Measurements from ENCODE around the gene TTC22. TPM values are rescaled to one million over a fixed set of nuclear protein-coding genes. Genes with fewer than 3 reads are reported as not detected.

Gene TTC22
- total RNA-seq, 1 experiment from 2014 or later = 8.8 TPM

GRCh38 chr1:54757833-54758232 lies 43.3 kb downstream of the TTC22 start:
- Mint-ChIP-seq H3K4me3 (ENCODE audit: unreplicated experiment) (no peak overlapping the region), H3K4me1 (ENCODE audit: low read depth, unreplicated experiment) (no peaks in the 10 kb centered on the region), H3K9me3 (ENCODE audit: unreplicated experiment) (no peaks in the 10 kb centered on the region), H3K36me3 (ENCODE audit: insufficient read depth, unreplicated experiment) (no peaks in the 10 kb centered on the region), H3K27ac (ENCODE audit: unreplicated experiment) (no peak overlapping the region), H3K27me3 (ENCODE audit: insufficient read depth, unreplicated experiment) (no peaks in the 10 kb centered on the region)
- no peaks in the 10 kb centered on the region for H3K36me3 ChIP-seq (ENCODE audit: control insufficient read depth, insufficient read depth, low read length)
- DNase-seq = no peak
- H3K27me3 ChIP-seq (replicated peaks; ENCODE audit: control insufficient read depth, insufficient read depth, low read length) = no peaks in the 10 kb centered on the region
- H3K4me3 ChIP-seq (ENCODE audit: low read depth, low read length) = no peak overlapping the region
- CTCF ChIA-PET = no interaction called here
- no peaks in the 10 kb centered on the region for H3K9me3 ChIP-seq
- TF ChIP-seq CTCF (IDR thresholded peaks at IDR 0.05; ENCODE audit: insufficient read depth in 1 of 2, low read depth in 1 of 2, low read length in 1 of 2, severe bottlenecking in 1 of 2, unreplicated experiment in 1 of 2) = no peak
- no TSS peak for BruUV-seq (replicated peaks)
- POLR2A ChIA-PET = no interaction called here
- H3K4me1 ChIP-seq = no peaks in the 10 kb centered on the region
- intact Hi-C loops (cut with micrococcal nuclease; ENCODE audit: unreplicated experiment) = no loop called here

GRCh38 chr1:54754486-54755285 lies 46.4 kb downstream of the TTC22 start:
- H3K9me3 ChIP-seq = no peaks in the 10 kb centered on the region
- H3K4me1 ChIP-seq = no peaks in the 10 kb centered on the region
- POLR2A ChIA-PET = no interaction called here
- Mint-ChIP-seq H3K27ac (ENCODE audit: unreplicated experiment) (no peak overlapping the region), H3K27me3 (ENCODE audit: insufficient read depth, unreplicated experiment) (no peaks in the 10 kb centered on the region), H3K9me3 (ENCODE audit: unreplicated experiment) (no peaks in the 10 kb centered on the region), H3K36me3 (ENCODE audit: insufficient read depth, unreplicated experiment) (no peaks in the 10 kb centered on the region), H3K4me1 (ENCODE audit: low read depth, unreplicated experiment) (no peaks in the 10 kb centered on the region), H3K4me3 (ENCODE audit: unreplicated experiment) (no peak overlapping the region)
- no peak for TF ChIP-seq CTCF (IDR thresholded peaks at IDR 0.05; ENCODE audit: insufficient read depth in 1 of 2, low read depth in 1 of 2, low read length in 1 of 2, severe bottlenecking in 1 of 2, unreplicated experiment in 1 of 2)
- no peaks in the 10 kb centered on the region for H3K36me3 ChIP-seq (ENCODE audit: control insufficient read depth, insufficient read depth, low read length)
- no peak overlapping the region for H3K4me3 ChIP-seq (ENCODE audit: low read depth, low read length)
- no TSS peak for BruUV-seq (replicated peaks)
- CTCF ChIA-PET = no interaction called here
- H3K27me3 ChIP-seq (replicated peaks; ENCODE audit: control insufficient read depth, insufficient read depth, low read length) = no peaks in the 10 kb centered on the region
- DNase-seq = no peak
- intact Hi-C loops (cut with micrococcal nuclease; ENCODE audit: unreplicated experiment) = no loop called here

- no peak overlapping the region for H3K27ac Mint-ChIP-seq (ENCODE audit: unreplicated experiment)
- intact Hi-C loops (cut with micrococcal nuclease; ENCODE audit: unreplicated experiment) = no loop called here
- CTCF ChIA-PET = interaction anchor here (0.7 kb wide), 1 partner anchor 247 kb away, joined by 3 read pairs; no protein-coding TSS in a partner anchor
These were observed 47.1 kb downstream of the TTC22 start for GRCh38 chr1:54754045-54754444.

More at GRCh38 chr1:54754045-54754444, 47.1 kb downstream of the TTC22 start:
- no peak overlapping the region for H3K4me3 Mint-ChIP-seq (ENCODE audit: unreplicated experiment)
- POLR2A ChIA-PET = no interaction called here
- no peaks in the 10 kb centered on the region for H3K27me3 Mint-ChIP-seq (ENCODE audit: insufficient read depth, unreplicated experiment)
- H3K4me1 Mint-ChIP-seq (ENCODE audit: low read depth, unreplicated experiment) = no peaks in the 10 kb centered on the region
- H3K36me3 ChIP-seq (ENCODE audit: control insufficient read depth, insufficient read depth, low read length) = no peaks in the 10 kb centered on the region
- H3K9me3 Mint-ChIP-seq (ENCODE audit: unreplicated experiment) = no peaks in the 10 kb centered on the region
- no peaks in the 10 kb centered on the region for H3K36me3 Mint-ChIP-seq (ENCODE audit: insufficient read depth, unreplicated experiment)
- no peaks in the 10 kb centered on the region for H3K9me3 ChIP-seq
- no peaks in the 10 kb centered on the region for H3K27me3 ChIP-seq (replicated peaks; ENCODE audit: control insufficient read depth, insufficient read depth, low read length)
- DNase-seq = no peak
- H3K4me1 ChIP-seq = no peaks in the 10 kb centered on the region
- no peak overlapping the region for H3K4me3 ChIP-seq (ENCODE audit: low read depth, low read length)
- no TSS peak for BruUV-seq (replicated peaks)
- TF ChIP-seq CTCF (IDR thresholded peaks at IDR 0.05; ENCODE audit: insufficient read depth in 1 of 2, low read depth in 1 of 2, low read length in 1 of 2, severe bottlenecking in 1 of 2, unreplicated experiment in 1 of 2) = no peak
